Suprapubic skin (tissue), 4 donors: ENCODE data around the gene CDC25B. TPM values are rescaled to one million over a fixed set of nuclear protein-coding genes. Genes with fewer than 3 reads are reported as not detected.
"Not testable (repeated sequence)": the region's sequence is repeated elsewhere in the genome, so short reads cannot be mapped to it uniquely, and the experiment has no call there.

Experiments used
- DNase-seq, 2 donors: peaks; one replicate each; pipeline ENCODE4 v3.0.0-alpha.2; 2019; ENCODE audit warnings: low spot score in 2 of 2
- H3K27ac ChIP-seq: fragments of 200-600 bp; sonication (generic); one replicate; pipeline ENCODE4 v1.5.1; 2019
- H3K27me3 ChIP-seq: fragments of 200-600 bp; sonication (generic); one replicate; pipeline ENCODE4 v1.5.1; 2019
- H3K36me3 ChIP-seq: fragments of 200-600 bp; sonication (generic); one replicate; pipeline ENCODE4 v1.5.1; 2019
- H3K4me1 ChIP-seq: fragments of 200-600 bp; sonication (generic); one replicate; pipeline ENCODE4 v1.5.1; 2019
- H3K4me3 ChIP-seq: fragments of 200-600 bp; sonication (generic); one replicate; pipeline ENCODE4 v1.5.1; 2019; ENCODE audit warnings: mild to moderate bottlenecking
- H3K9me3 ChIP-seq: fragments of 200-600 bp; sonication (generic); one replicate; pipeline ENCODE4 v1.5.1; 2019
- EP300 ChIP-seq: sonication (generic); formaldehyde crosslinking; IDR thresholded peaks from one replicate; pipeline ENCODE4 v1.6.1; 2017; ENCODE audit warnings: antibody characterized with exemption
- POLR2A ChIP-seq, 2 donors: fragments of 450-650 bp; IDR thresholded peaks; one replicate each; pipeline ENCODE4 v1.6.1; 2017; ENCODE audit warnings: antibody characterized with exemption in 2 of 2, mild to moderate bottlenecking in 2 of 2, moderate library complexity in 2 of 2
- POLR2AphosphoS5 ChIP-seq, 3 donors: sonication (generic); formaldehyde crosslinking; IDR thresholded peaks; one replicate each; pipeline ENCODE4 v1.6.1; 2017; ENCODE audit warnings: antibody characterized with exemption in 3 of 3
- WGBS: methylation state at CpG from one replicate; pipeline ENCODE4 v1.1.5; 2018; 5-methylcytosine and 5-hydroxymethylcytosine counted together
- total RNA-seq, 4 donors: library from RNA; depleted of rRNA; stranded (reverse); fragments of >200 nt; gene quantifications; one replicate each; pipeline ENCODE4 v1.1.0, GENCODE V29; 2016
- TF ChIP-seq, protein P1 (sequence below), 2 donors: fragments of 200-600 bp in 1 of 2; fragments of 450-650 bp in 1 of 2; sonication (generic) in 1 of 2; IDR thresholded peaks; one replicate each; pipeline ENCODE4 v1.5.1; 2016 to 2019; ENCODE audit warnings: antibody characterized with exemption in 2 of 2, mild to moderate bottlenecking in 1 of 2, moderate library complexity in 1 of 2

CDC25B gene
- total RNA-seq, 4 donors from 2014 or later, result 12.7 to 34.4 (median 23.3) TPM

DNA sequence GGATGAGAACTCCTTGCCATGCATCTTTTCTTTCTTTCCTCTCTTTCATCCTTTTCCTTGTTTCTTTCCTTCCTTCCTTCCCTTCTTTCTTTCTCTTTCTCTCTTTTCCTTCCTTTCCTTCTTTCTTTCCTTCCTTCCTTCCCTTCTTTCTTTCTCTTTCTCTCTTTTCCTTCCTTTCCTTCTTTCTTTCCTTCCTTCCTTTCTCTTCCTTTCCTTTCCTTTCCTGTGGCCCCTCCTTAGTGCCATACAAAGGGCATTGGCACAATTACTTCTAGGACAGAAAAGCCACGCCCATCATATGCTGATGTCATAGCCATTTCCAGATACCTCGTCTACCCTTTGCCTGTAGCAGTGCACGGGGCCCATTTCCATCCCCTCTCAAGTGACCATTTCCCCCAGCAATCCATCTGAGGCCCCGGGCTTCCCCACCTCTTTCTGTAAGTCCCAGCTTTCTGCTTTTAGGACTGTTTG is 7.4 kb upstream of the CDC25B start:
- Histone ChIP-seq H3K36me3 (peaks cover 3% of the 10 kb centered on the region), H3K4me3 (no peak overlapping the region), H3K4me1 (peaks cover 41% of the 10 kb centered on the region), H3K9me3 (no peaks in the 10 kb centered on the region), H3K27ac (no peak overlapping the region), H3K27me3 (no peaks in the 10 kb centered on the region)
- 50% methylated on average over 4 of the region's 4 CpGs for WGBS
- DNase-seq, result no peak
- no peak for TF ChIP-seq POLR2AphosphoS5 (IDR thresholded peaks at IDR 0.05)
- TF ChIP-seq, protein P1, sequence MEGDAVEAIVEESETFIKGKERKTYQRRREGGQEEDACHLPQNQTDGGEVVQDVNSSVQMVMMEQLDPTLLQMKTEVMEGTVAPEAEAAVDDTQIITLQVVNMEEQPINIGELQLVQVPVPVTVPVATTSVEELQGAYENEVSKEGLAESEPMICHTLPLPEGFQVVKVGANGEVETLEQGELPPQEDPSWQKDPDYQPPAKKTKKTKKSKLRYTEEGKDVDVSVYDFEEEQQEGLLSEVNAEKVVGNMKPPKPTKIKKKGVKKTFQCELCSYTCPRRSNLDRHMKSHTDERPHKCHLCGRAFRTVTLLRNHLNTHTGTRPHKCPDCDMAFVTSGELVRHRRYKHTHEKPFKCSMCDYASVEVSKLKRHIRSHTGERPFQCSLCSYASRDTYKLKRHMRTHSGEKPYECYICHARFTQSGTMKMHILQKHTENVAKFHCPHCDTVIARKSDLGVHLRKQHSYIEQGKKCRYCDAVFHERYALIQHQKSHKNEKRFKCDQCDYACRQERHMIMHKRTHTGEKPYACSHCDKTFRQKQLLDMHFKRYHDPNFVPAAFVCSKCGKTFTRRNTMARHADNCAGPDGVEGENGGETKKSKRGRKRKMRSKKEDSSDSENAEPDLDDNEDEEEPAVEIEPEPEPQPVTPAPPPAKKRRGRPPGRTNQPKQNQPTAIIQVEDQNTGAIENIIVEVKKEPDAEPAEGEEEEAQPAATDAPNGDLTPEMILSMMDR (IDR thresholded peaks at IDR 0.05), result no peak
- TF ChIP-seq POLR2A (IDR thresholded peaks at IDR 0.05), result no peak
- no peak for TF ChIP-seq EP300

DNA sequence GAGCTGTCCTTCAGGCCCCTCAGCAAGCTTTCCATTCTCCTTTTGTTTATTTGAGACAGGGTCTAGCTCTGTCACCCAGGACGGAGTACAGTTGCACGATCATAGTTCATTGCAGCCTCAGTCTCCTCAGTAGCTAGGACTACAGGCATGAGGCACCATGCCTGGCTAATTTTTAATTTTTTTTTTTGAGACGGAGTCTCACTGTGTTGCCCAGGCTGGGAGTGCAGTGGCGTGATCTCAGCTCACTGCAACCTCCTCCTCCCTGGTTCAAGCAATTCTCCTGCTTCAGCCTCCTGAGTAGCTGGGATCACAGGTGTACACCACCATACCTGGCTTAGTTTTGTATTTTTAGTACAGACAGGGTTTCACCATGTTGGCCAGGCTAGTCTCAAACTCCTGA is 6.9 kb upstream of the CDC25B start:
- peaks cover 36% of the 10 kb centered on the region for H3K4me1 ChIP-seq
- H3K27ac ChIP-seq, H3K27me3 ChIP-seq, H3K36me3 ChIP-seq, H3K4me3 ChIP-seq, DNase-seq, H3K9me3 ChIP-seq: not testable (repeated sequence)
- WGBS, result 94% methylated on average over 4 of the region's 4 CpGs

DNA sequence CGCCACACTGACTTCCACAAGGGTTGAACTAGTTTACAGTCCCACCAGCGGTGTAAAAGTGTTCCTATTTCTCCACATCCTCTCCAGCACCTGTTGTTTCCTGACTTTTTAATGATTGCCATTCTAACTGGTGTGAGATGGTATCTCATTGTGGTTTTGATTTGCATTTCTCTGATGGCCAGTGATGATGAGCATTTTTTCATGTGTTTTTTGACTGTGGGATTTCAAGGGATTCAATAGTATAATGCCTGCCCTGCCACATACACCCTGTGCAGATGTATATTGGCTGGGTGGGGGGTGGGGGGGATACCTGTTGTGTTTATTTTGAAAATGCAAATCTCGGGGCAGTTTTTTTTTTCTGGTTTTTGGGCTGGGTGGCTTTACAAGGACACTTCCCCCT is 1.9 kb upstream of the CDC25B start:
- H3K9me3 ChIP-seq, H3K27me3 ChIP-seq, DNase-seq, H3K4me3 ChIP-seq, H3K27ac ChIP-seq, H3K36me3 ChIP-seq: not testable (repeated sequence)
- H3K4me1 ChIP-seq, result peaks cover 42% of the 10 kb centered on the region
- 82% methylated on average over 1 of the region's 3 CpGs for WGBS

DNA sequence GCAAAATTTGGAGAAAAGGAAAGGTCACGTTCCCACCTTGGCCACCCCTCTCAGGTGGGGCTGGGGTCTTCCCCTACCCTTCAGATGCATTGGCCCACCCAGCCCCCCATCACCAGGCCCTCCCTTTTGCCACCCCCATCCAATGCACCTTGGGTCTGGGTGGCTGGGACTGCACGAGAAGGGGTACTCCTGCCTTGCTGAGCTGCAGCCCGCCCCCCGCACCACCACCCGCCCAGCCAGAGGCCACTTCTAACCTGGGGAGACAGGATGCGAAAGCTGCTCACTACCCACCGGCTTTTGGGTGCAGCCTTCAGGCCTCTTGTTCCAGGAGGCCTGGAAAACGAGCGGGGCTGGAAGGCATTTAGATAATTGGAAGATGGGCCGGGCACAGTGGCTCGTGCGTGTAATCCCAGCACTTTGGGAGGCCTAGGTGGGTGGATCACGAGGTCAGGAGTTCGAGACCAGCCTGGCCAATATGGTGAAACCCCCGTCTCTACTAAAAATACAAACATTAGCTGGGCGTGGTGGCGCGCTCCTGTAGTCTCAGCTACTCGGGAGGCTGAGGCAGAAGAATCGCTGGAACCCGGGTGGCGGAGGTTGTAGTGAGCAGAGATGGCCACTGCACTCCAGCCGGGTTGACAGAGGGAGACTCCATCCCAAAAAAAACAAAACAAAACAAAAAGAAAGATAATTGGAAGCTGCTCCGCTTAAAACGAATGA is 1.2 kb upstream of the CDC25B start:
- peaks cover 49% of the 10 kb centered on the region for H3K4me1 ChIP-seq
- 82% methylated on average over 22 of the region's 25 CpGs for WGBS
- H3K9me3 ChIP-seq, result no peaks in the 10 kb centered on the region
- peak overlapping the region; percentile 65 for H3K4me3 ChIP-seq
- H3K36me3 ChIP-seq, result peaks cover 4% of the 10 kb centered on the region
- no peaks in the 10 kb centered on the region for H3K27me3 ChIP-seq
- H3K27ac ChIP-seq, result peak overlapping the region; percentile 94
- TF ChIP-seq POLR2A (IDR thresholded peaks at IDR 0.05), result no peak
- TF ChIP-seq POLR2AphosphoS5 (IDR thresholded peaks at IDR 0.05), result no peak
- TF ChIP-seq, protein P1 (IDR thresholded peaks at IDR 0.05), result no peak
- no peak for TF ChIP-seq EP300
- peak in 1 of 2 donors; percentile 72 for DNase-seq

DNA sequence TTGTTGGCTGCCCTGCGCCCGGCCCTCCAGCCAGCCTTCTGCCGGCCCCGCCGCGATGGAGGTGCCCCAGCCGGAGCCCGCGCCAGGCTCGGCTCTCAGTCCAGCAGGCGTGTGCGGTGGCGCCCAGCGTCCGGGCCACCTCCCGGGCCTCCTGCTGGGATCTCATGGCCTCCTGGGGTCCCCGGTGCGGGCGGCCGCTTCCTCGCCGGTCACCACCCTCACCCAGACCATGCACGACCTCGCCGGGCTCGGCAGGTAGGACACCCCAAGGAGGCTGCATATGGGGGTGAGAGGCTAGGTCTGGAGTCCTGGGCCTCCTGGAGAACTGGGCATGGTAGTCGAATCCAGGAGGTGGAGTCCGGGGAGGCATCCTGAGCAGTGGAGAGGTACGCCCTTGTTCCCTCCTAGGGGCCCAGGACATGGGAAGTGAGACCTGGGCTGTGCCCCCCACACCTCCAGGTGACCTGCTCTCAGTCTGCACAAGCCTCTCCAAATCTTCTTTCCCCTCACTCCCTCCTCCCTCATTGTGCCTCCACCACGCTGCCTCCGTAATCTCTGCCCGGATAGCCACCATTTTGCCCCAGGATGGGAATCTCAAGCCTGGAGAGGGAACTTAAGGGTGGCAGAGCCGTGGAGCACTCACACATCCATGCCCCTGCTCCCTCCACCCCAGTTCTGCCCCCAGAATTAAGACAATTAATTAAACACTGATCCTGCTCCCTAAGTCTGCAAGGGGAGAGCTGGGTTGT is 541 bp downstream of the CDC25B start:
- Histone ChIP-seq H3K27me3 (no peaks in the 10 kb centered on the region), H3K4me1 (peaks cover 63% of the 10 kb centered on the region), H3K27ac (peak overlapping the region; percentile 94), H3K4me3 (peak overlapping the region; percentile 65), H3K36me3 (peaks cover 18% of the 10 kb centered on the region), H3K9me3 (no peaks in the 10 kb centered on the region)
- WGBS, result 52% methylated on average over 4 of the region's 33 CpGs
- peak in 1 of 2 donors; percentile 71 for DNase-seq
- TF ChIP-seq, protein P1 (IDR thresholded peaks at IDR 0.05), result no peak
- no peak for TF ChIP-seq POLR2A (IDR thresholded peaks at IDR 0.05)
- no peak for TF ChIP-seq POLR2AphosphoS5 (IDR thresholded peaks at IDR 0.05)
- no peak for TF ChIP-seq EP300

DNA sequence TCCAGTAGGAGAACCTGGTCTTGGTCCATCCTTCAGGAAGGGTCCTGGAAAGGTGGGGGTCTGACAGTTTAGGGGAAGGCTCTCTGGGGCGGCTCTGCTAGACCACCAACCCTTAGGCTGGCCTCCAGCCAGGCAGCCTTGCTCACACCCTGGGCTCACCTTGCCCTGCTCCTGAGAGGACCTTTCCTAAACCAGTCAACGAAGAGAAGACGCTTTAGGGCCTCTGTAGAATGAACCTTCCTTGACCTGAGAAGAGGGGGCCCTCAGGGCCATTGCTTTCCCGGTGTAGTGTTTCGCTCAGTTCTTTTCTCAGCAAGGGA is 1.1 kb downstream of the CDC25B start:
- WGBS, result 55% methylated on average over 5 of the region's 5 CpGs
- H3K4me3 ChIP-seq, result peak overlapping the region; percentile 65
- DNase-seq, result peak in 1 of 2 donors; percentile 58
- H3K4me1 ChIP-seq, result peaks cover 66% of the 10 kb centered on the region
- H3K27ac ChIP-seq, result peak overlapping the region; percentile 22
- peaks cover 23% of the 10 kb centered on the region for H3K36me3 ChIP-seq
- TF ChIP-seq POLR2A (IDR thresholded peaks at IDR 0.05) (no peak), POLR2AphosphoS5 (IDR thresholded peaks at IDR 0.05) (no peak), EP300 (no peak)
- TF ChIP-seq, protein P1 (IDR thresholded peaks at IDR 0.05), result no peak
- no peaks in the 10 kb centered on the region for H3K27me3 ChIP-seq
- H3K9me3 ChIP-seq, result no peaks in the 10 kb centered on the region
